ENCODE data around the gene FGF19.
A peak's percentile ranks its signal among the peaks of the same experiment; 100 is the strongest.

Gene FGF19

GRCh38 chr11:69695581-69695980 lies 8.2 kb downstream of the FGF19 start:
- DNase-seq = no peak

DNA sequence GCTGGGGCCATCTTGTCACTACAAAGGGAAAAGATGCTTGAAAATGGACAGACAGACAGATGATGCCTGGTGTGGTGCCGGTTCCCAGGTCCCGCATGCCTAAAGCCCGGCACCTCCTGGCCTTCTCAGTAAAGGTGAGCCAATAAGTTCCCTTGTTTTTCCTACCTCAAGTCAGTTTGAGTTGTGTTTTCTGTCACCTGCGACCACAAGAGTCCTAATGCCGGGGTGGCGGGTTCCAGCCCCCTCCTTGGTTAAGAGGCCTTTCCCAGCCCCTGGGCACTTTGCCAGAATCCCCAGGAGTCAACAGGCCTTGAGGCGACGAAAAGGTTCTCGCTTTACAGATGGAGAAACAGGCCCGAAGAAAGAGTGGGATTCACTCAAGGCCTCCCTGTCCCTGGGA lies 9.0 kb downstream of the FGF19 start:
- DNase-seq = no peak

GRCh38 chr11:69692422-69692821 lies 11.4 kb downstream of the FGF19 start:
- DNase-seq = no peak

GRCh38 chr11:69691463-69691862 lies 12.4 kb downstream of the FGF19 start:
- no peak for DNase-seq

- DNase-seq = no peak
Measured at GRCh38 chr11:69689484-69690319, 14.1 kb downstream of the FGF19 start.

- DNase-seq = peak; percentile 32
Measured at GRCh38 chr11:69687969-69688771, 15.7 kb downstream of the FGF19 start.

GRCh38 chr11:69686856-69687255 lies 17.0 kb downstream of the FGF19 start:
- DNase-seq = no peak

GRCh38 chr11:69686452-69686851 lies 17.4 kb downstream of the FGF19 start:
- DNase-seq = no peak

GRCh38 chr11:69685348-69685747 lies 18.5 kb downstream of the FGF19 start:
- DNase-seq = no peak

DNA sequence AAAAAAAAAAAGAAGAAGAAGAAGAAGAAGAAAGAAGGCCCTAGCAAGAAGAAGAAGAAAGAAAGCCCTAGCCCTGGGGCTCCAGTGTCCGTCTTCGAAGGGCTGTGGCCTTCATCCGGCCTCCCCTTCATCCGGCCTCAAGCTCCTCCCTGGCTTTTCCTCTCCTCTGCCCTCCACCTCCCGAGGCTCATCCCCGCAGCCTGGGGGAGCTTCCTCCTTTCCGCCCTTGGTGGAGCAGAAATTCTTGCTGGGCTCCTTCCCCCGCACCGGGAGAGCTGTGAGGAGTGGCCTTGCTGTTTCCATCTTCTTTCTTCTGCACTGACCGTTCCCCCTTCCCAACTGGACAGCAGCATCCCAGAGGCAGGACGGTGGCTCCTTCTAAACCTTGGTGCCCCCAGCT lies 19.2 kb downstream of the FGF19 start:
- DNase-seq = no peak

GRCh38 chr11:69683764-69684333 lies 20.0 kb downstream of the FGF19 start:
- DNase-seq = peak; percentile 6

DNA sequence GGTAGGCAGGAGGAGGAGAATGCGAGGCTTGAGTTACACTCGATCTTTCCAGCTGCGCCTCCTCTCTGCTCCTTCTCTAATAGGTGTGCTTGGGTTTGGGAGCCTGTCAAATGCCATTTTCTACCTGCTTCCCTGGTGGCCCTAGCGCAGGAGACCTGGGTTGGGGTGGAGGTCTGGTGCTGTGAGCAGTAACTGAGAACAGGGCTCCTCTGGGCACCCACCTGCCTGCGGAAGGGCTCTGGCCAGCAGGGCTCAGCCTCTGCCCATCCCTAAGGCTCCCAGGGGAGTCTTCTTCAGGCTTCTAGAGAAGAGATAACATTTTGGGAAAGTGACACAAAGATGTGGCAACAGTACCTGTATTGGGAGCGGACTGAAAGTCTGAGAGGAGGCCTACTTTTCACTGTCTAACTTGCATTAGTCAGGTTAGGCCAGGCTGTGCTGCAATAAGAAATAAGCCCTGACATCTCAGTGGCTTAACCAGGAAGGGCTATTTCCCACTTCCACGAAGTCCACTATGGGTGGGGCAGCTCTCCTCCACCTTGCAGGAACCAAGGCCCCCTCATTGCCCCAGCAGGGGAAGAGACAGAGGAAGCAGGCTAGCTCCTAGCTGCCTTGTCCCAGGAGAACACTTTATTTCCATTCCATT lies 21.0 kb downstream of the FGF19 start:
- DNase-seq = no peak

- no peak for DNase-seq
Measured at GRCh38 chr11:69682221-69682620, 21.6 kb downstream of the FGF19 start.

- no peak for DNase-seq
Measured at GRCh38 chr11:69680688-69681087, 23.1 kb downstream of the FGF19 start.

DNA sequence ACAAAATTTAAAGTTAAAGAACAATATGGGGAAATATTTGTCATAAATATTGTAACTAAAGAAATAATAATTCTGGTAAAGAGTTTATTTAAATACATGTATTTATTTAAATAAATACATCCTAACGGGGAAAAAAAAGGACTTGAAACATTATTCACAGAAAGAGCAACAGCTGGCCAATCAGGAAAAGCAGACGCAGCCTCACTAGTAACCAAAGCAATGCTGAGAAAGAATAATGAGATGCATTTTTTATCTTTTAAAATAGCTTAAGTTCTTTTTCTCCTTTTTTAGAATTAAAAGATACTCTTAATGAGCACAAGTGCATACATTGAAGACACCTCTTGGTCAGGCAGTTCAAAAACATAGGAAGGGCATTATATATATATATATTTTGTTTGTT lies 26.1 kb downstream of the FGF19 start:
- no peak for DNase-seq

GRCh38 chr11:69674886-69675714 lies 28.7 kb downstream of the FGF19 start, which contains the start of gene LTO1:
Gene LTO1, minus strand, starts transcription at chr11:69675353. Its CDS starts 114 bp downstream, at chr11:69675239.
- DNase-seq = peak; percentile 82

GRCh38 chr11:69674267-69674885 lies 29.4 kb downstream of the FGF19 start:
- peak; percentile 75 for DNase-seq

DNA sequence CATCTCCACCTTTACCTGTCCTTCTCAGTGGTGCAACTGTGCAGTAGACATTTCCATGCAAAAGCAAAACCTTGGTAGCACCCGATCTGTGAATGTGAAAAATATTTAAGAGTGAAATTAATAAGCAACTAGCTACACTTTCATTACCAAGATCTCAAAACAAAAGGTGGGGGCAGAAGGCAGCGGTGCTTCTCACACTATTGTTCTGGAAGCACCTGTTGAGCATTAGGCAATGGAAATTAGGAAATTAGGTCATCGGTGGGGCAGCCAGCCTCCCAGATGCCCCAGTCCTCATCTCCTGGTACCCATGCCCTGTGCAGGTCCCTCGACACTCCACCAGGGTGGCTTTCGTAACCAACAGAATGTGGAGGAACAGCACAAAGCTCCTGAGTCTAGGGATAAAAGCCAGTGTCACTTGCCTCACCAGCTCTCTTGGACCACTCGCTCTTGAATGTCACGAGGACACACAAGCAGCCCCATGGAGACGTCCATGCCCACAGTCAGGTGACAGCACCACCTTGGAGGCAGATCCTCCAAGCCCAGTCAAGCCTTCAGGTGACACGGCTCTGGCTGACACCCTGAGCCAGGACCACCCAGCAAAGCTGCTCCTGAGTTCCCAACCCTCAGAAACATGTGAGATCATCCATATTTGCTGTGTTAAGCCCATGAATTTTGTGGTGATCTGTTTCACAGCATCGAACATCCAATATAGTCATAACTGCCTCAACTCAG lies 31.9 kb downstream of the FGF19 start:
- no peak for DNase-seq

GRCh38 chr11:69670158-69670845 lies 33.5 kb downstream of the FGF19 start:
- peak; percentile 48 for DNase-seq

- no peak for DNase-seq
Measured at GRCh38 chr11:69669486-69669885, 34.3 kb downstream of the FGF19 start.

All from NCI-H226 (cell line).